COLO668 (cell line): ENCODE data around the gene PFKL.

Source experiments
- DNase-seq: peaks from one replicate; lab custom pipeline; 2025; ENCODE audit not compliant: unreplicated experiment; lab: John Stamatoyannopoulos, UW

Gene PFKL

DNA sequence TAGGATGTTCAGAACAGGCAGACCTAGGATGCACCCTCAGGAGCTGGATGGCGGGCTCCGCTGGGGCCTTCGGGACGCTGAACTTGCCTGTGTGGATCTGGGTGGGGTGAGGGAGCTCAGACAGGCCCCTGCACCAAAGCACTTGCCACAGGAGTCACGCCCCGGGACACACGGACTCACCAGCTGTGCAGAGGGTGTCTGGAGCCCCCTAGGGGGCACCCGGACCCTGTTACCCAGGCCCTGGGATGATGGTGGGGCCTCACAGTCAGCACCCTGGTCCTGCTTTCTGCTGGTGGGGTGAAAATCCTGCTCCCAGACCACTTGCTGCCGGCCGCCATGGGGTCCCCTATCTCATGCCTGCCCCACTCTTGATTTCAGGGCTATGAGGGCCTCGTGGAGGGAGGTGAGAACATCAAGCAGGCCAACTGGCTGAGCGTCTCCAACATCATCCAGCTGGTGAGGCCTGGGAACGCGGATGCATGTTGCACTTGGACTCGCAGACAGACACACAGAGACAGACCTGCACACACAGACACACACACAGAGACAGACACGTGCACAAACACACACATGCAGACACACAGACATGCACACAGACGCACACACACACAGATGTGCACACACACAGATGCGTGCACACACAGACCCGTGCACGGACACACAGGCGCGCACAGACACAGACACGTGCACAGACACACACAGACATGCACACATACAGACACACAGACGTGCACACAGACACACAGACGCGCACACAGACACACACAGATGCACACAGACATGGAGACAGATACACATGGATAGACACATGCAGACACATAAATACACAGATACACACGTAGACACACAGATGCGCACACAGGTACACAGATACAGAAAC, 11.0 kb downstream of the PFKL start:
- no peak for DNase-seq

DNA sequence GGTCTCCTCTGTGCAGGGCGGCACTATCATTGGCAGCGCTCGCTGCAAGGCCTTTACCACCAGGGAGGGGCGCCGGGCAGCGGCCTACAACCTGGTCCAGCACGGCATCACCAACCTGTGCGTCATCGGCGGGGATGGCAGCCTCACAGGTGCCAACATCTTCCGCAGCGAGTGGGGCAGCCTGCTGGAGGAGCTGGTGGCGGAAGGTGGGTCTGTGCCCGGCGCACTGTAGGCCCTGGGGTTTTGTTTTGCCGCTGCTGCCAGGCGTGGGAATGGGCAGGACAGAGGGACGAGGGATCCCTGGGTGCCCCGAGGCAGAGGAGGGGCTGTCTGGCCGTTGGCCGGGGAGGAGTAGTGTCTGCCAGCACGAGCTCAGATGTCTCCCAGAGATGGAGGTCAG, 12.2 kb downstream of the PFKL start:
- no peak for DNase-seq

DNA sequence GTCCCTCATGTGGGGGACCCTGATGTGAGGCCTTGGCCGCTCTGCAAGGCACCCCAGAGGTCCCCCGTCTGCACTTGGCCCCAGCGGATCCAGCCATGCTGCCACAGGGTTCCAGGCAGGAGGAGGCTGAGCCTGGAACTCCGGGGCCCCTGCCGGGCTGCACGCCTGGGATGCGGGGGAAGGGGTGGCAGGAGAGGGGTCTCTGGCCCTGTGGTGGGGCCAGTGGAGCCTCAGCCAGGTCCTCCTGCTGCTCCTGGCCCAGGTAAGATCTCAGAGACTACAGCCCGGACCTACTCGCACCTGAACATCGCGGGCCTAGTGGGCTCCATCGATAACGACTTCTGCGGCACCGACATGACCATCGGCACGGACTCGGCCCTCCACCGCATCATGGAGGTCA, 12.9 kb downstream of the PFKL start:
- DNase-seq: no peak

DNA sequence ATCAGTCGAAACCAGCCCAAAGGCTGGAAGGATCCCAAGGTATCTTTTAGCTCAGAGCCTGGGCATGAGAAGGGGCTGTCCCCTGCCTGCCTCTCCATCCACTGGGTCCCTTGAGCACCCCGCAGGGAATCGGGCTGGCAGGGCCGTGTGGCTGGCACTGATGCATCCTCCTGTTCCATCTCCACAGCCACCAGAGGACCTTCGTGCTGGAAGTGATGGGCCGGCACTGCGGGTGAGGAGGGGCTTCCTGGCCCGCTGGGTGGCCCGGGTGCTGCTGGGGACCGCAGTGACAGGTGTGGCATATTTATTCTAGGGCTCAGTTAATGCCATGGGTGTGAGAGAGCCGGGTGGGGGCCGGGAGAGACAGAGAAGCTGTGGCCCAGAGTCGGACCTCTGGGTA, 13.6 kb downstream of the PFKL start:
- DNase-seq: no peak

DNA sequence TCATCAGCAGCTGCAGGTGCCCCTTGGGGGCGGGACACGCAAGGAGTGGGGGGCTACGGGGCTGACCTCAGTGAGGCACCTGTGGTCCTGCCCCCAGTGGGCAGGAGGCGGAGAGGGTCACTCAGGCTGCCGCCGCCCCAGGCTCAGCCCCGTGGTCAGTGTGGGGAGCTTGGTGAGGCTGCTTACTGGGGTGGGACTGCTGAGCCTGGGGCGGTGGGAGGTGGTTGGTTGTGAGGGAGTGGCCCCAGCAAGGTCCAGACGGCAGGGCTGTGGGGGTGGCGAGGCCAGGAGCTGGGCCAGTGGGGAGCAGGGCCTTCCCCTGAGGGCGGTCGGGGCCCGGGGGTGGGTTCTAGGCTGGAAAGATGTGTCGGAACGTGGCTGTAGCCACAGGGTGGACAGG, 14.3 kb downstream of the PFKL start:
- no peak for DNase-seq

DNA sequence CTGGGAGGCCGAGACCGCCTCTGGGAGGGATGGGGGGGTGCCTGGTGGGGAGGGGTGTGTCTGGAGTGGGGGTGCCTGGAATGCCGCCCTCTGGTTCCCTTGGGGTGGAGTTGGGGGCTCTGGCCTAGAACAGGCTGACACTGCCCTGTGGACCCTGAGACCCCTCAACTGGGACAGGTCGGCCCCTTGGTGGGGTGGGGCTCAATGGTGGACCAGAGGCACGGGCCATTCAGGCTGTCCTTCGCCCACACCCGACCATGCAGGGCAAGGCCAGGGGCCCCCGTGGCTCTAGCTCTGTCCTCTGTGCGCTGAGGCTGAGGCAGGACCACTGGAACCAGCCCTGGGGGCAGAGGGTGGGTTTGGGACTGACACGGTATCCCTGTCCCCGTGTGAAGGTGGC, 14.7 kb downstream of the PFKL start:
- no peak for DNase-seq

DNA sequence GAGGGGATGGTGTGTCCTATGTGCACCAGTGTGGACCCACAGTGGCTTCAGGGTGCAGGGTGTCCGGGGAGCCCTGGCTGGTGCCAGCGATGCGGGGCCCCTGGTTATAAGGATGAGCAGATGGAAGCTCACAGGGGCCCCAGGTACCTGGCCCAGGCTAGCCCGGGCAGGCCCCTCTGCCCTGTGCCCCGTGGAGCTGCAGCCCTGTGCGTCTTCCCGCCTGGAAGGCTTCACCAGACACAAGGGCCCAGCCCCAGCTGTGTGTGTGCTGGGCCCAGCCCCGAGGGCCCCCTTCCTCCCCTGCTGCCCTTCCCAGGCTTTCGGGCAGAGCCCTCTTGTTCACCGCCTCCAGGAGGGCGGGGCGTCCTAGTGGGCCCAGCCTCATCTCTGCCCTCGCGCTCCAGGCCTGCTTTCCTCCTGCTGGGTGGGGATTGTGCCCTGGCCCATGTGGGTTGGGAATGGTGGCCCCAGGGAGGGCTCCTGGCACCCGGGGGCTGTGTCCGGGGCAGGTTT, 15.9 kb downstream of the PFKL start:
- DNase-seq: no peak

DNA sequence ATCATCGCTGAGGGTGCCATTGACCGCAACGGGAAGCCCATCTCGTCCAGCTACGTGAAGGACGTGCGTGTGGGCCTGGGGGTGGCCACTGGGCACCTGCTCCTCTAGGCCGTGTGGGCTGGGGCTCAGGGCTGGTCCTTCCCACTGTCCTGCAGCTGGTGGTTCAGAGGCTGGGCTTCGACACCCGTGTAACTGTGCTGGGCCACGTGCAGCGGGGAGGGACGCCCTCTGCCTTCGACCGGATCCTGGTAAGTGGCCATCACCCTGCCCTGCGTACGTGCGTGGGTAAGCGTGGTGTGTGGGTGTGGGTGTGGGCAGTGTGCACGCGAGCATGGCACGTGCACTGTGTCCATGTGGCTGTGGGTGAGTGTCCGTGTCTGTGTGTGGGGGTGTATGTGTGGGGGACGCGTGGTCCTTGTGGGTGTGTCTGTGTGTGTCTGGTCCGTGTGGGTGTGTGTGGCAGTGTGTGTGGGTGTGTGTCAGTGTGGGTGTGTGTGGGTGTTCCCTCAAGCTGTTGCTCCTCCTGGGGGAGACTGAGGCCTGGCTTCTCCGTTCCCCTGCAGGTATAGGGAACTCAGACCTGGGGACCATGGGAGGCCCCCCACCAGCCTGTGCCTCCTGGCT, 16.5 kb downstream of the PFKL start:
- no peak for DNase-seq

DNA sequence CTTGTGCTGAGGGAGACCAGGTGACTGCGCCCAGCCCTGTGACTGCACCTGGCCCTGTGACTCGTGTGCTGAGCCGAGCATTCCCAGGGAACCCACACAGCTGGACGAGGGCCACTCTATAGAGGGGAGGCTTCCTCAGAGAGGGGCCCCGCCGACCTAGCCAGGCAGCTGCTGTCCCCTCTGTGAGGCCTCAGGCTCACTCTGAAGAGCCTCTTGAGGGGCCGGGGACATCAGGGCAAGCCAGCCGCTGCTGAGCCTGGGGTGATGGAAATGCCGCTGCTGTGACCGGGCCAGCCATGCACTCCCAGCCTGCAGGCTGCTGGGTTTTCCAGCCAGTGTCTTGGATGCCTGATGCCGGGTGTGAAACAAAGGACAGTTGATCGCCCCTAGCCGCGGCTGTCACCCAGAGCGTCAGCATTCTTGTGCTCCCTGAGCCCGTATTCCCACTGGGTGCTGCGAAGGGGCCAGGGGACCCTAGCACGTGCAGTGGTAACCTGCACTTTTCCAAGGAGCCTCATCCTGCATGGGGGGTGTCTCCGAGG, 17.5 kb downstream of the PFKL start:
- DNase-seq: no peak

DNA sequence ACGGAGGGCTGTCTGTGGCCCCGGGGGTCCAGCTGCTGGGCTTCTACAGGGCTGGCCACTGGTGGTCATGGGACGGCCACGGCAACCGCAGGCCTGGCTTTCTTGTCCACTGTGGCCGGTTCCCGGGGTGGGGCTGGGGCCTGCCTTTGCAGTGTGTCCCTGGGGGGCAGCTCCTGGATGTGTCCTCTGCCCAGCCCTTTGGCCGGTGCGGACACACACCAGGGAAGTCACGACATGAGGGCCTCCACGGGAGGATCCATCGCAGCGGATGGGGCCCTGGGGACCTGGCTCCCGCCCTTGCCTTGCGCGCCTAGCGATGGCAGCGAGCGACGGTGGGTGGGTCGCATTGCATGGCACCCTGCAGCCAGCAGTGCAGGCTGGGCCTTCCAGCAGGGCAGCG, 18.0 kb downstream of the PFKL start:
- DNase-seq: no peak

DNA sequence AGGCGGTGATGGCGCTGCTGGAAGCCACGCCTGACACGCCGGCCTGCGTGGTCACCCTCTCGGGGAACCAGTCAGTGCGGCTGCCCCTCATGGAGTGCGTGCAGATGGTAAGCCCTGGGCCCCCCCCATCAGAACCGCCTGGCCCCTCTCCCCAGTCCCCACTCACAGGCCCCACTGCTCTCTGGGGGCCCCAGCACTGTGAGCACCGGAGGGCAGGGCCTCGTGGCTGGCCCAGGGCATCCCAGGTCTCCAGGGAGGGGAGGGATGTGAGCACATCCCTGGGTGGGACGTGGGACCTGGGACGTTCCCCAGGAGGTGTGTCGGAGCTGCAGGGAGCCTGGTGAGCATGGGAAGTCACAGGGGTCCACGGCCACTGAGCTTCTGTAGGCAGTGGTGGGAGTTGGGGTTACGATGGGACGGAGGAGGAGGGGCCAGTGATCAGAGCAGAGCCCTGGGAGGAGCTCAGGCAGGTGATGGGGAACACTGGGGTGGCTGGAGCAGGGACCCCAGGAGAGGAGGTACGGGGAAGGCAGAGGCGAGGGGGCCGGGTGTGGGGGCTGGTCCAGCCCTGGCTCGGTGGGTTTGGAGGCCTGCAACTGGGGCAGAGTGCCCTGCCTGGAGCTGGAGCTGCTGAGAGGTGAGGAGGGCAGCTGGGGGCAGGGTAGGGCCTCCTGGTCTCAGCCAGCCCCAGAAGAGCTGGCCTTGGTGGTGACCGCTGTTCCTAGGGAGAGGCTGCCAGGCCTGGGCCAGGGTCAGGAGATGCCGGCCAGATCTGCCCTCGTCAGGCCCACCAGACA, 18.8 kb downstream of the PFKL start:
- no peak for DNase-seq

DNA sequence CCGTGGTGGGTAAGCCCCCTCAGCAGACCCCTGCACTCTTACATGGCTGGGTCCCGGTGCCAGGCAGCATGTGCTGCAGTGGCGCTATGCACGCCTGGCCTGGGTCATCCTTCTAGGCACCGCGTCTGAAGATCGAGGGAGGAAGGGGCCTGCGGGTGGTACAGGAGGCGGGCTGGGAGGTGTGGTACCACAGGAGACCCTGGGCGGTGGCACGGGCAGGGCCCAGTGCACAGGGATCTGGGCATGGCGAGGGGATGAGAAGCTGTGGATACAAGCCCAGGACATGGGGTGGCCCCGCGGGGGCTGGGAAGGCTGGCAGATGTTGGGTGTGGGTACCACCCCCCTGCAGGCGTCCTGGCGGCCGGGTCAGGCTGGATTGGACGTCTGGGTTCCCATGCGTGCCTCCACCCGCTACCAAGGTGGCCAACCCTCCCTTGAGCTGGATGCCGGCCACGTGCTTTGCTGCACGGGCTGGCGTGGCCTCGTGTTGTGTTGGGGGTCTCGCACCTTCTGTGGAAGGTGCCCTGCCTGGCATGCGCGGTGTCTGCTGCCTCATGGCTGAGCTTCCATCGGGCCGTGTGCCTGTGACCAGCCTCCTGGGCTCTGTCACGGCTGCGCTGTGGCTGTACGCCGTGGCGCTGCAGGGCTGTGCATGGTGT, 19.7 kb downstream of the PFKL start:
- no peak for DNase-seq

DNA sequence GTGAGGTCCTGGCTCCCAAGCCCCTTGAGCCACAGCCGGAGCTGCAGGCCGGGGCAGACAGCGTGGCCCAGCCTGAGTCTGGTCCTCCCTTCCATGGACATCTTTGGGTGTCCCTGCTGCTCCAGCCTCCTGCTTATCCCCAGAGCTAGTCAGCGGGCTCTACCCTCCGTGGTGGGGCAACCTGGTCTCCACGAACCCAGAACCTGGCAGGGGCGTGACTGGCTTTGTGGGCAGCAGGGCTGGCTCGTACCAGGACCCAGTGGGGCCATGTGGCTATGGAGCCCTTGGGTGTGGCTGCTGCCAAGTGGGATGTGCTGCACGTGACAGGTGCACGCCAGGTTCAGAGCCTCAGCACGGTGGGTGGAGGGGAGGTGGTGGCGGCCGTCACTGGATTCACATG, 21.0 kb downstream of the PFKL start:
- DNase-seq: no peak

DNA sequence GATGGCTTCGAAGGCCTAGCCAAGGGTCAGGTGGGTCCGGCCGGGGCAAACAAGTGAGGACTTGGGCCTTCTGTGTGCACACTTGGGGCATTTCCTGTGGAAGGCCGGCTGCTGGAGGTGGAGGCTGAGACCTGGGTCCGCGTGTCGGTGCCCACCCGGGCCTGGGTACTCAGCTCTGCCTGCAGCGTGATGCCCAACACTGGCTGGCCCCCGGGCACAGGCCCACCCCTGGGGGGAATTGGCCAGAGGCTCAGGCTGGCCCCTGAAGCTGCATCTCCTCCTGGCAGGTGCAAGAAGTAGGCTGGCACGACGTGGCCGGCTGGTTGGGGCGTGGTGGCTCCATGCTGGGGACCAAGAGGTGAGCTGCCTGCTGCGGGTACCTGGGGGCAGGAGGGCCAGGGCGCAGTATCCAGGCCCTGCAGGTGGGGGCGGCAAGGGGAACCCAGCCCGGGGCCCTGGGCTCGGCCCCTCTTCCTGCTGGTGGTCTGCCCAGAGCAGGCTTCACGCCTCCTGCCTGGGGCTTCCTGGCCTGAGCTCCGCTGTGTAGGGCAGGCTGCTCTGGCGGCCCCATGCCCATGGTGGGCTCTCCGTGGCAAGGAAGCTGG, 22.1 kb downstream of the PFKL start:
- no peak for DNase-seq

DNA sequence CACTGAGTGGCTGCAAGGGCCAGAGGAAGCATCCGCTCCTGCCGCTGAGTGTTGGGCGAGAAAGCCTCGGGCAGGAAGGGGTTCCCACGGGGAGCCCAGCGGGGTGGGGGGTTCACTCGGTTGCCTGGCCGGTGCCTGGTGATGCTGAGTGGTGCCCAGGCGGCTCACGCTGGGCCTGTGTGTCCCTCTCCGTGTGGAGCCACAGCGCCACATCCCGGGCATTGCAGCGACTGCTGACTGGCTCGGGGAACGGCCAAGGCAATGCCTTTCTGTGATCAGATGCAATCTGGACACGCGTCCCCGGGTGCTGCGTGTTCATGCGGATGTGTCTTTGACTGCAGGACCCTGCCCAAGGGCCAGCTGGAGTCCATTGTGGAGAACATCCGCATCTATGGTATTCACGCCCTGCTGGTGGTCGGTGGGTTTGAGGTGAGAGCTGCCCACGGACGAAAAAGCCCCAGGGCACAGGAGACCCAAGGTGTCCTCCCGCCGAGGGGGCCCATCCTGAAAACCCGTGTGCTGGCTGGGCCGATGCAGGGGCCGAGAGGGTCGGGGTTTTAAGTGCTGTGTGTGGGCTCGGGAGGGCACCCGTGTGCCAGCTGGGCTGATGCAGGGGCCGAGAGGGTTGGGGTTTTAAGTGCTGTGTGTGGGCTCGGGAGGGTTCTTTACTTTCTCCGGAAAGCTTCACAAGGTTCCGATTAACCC, 22.9 kb downstream of the PFKL start:
- DNase-seq: no peak

DNA sequence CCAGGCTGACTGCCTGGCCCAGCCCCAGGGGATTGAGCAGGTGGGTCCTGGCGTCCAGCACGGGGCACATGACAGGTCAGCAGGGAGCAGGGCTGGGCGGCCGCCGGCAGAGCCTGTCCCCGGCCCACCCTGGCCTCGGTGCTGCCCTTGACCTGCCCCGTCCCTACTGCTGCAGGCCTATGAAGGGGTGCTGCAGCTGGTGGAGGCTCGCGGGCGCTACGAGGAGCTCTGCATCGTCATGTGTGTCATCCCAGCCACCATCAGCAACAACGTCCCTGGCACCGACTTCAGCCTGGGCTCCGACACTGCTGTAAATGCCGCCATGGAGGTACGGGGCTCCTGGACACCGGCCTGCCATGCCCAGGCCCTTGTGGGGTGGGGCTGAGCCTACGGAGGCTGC, 23.7 kb downstream of the PFKL start:
- DNase-seq: no peak

DNA sequence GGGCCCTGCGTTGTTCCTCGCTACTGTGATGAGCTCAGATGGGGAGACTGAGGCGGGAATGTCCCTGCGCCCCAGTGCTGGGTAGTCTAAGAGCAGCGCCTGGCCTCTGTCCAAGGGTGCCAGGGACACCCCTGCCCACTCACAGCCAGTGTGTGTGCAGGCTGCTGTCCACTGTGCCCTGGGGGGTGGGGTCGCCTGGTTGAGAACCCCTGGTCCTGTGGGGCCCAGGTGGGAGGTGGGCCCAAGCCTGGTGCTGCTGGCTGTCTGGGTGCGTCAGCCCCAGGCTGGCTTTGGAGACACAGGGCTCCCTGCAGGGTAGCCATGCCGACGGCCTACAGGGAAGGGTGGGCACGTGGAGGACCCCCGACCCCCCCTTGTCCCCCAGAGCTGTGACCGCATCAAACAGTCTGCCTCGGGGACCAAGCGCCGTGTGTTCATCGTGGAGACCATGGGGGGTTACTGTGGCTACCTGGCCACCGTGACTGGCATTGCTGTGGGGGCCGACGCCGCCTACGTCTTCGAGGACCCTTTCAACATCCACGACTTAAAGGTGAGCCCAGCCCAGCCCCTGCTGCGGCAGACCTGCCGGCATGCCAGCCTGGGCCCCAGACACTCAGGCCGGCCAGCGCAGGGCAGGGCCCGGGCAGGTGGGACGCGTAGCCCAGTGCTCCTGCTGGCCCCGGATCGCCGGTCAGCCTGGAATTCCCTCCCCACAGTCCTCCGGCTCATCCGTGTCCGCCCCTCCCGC, 24.4 kb downstream of the PFKL start:
- DNase-seq: no peak

DNA sequence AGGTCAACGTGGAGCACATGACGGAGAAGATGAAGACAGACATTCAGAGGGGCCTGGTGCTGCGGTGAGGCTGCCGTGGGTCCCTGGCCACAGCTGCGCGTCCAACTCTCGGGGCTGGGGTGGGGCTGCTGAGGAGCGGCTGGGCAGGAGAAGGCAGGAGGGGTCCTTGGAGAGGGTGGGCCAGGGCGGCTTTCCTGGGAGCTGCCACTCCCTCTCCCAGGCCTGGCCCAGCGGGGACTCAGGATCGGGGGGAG, 24.9 kb downstream of the PFKL start:
- DNase-seq: no peak
